K562 (cell line): ENCODE results near the gene FIBIN. TPM values are rescaled to one million over a fixed set of nuclear protein-coding genes. Genes with fewer than 3 reads are reported as not detected.

Source experiments
- ATAC-seq: fragments of 200-7000 bp; cut with Tn5 transposase; 3 replicates; pipeline ENCODE4 v1.9.1; 2020; ENCODE audit warnings: moderate library complexity
- BruUV-seq: library from RNA; stranded (reverse); fragments of 400-500 nt; replicated peaks from 2 replicates; lab custom pipeline; 2021; lab: Mats Ljungman, UMichigan
- CTCF ChIA-PET: fragments of 300-600 bp; formaldehyde crosslinking; extraction: SDS; loops from one replicate; lab custom pipeline; 2021; ENCODE audit warnings: low intra/inter-chr PET ratio; lab: Yijun Ruan, JAX
- POLR2A ChIA-PET: fragments of 300-600, 350-650 bp; sonication (Branson Sonifier 250); formaldehyde crosslinking; extraction: SDS; loops from one replicate; lab custom pipeline; 2021; ENCODE audit warnings: antibody characterized with exemption, inconsistent platforms; lab: Yijun Ruan, JAX
- DNase-seq, 4 experiments: peaks; one replicate each; pipeline versions ENCODE4 v3.0.0 to v3.0.0-alpha.2; 2011 to 2018; ENCODE audit warnings: low spot score in 3 of 4, mixed read lengths in 3 of 4; ENCODE audit errors: extremely low read depth in 1 of 4
- FAIRE-seq: peaks from 2 replicates; lab custom pipeline; 2011; peaks lifted over from hg19 to GRCh38; lab: Jason Lieb, UNC
- H2AFZ ChIP-seq: 2 replicates; pipeline ENCODE4 v1.6.0; 2011; ENCODE audit warnings: low read depth, low read length, control low read depth, inconsistent platforms
- H3K27ac ChIP-seq: fragments of 200-600 bp; 3 replicates; pipeline ENCODE4 v1.8.0; 2011; ENCODE audit warnings: low read depth, mild to moderate bottlenecking, control low read depth, inconsistent platforms, low read length, moderate library complexity, mixed read lengths; ENCODE audit errors: extremely low read depth
- H3K27me3 ChIP-seq, 2 experiments: fragments of 300-600 bp in 1 of 2; 2 replicates in 1 of 2; 3 replicates in 1 of 2; pipeline versions ENCODE4 v1.6.0 to v1.8.0; 2011; ENCODE audit warnings: inconsistent platforms in 2 of 2, low read length in 2 of 2, mild to moderate bottlenecking in 1 of 2, mixed read lengths in 1 of 2, moderate library complexity in 1 of 2; ENCODE audit not compliant: control insufficient read depth in 2 of 2, insufficient read depth in 2 of 2
- H3K36me3 ChIP-seq: fragments of 300-600 bp; 3 replicates; pipeline ENCODE4 v1.8.0; 2011; ENCODE audit warnings: mild to moderate bottlenecking, low read length, inconsistent platforms; ENCODE audit not compliant: control insufficient read depth, insufficient read depth
- H3K4me1 ChIP-seq, 2 experiments: fragments of 200-600 bp in 1 of 2; replicated peaks in 1 of 2; 2 replicates in 1 of 2; 3 replicates in 1 of 2; pipeline versions ENCODE4 v1.5.1 to v1.8.0; 2011; ENCODE audit warnings: inconsistent platforms in 2 of 2, low read length in 2 of 2, mild to moderate bottlenecking in 1 of 2, mixed read lengths in 1 of 2, moderate library complexity in 1 of 2; ENCODE audit not compliant: control insufficient read depth in 2 of 2, insufficient read depth in 2 of 2
- H3K4me2 ChIP-seq: 2 replicates; pipeline ENCODE4 v1.6.1; 2011; ENCODE audit warnings: low read length, control low read depth, inconsistent platforms, mixed read lengths; ENCODE audit not compliant: insufficient read depth
- H3K4me3 ChIP-seq: fragments of 200-600 bp; sonication (generic), shearing (Covaris generic); 2 replicates; pipeline ENCODE4 v1.5.1; 2016; ENCODE audit warnings: control low read depth, inconsistent platforms
- H3K79me2 ChIP-seq: fragments of 200-600 bp; 3 replicates; pipeline ENCODE4 v1.8.0; 2011; ENCODE audit warnings: low read length, inconsistent platforms; ENCODE audit not compliant: control insufficient read depth, insufficient read depth
- H3K9ac ChIP-seq, 2 experiments: 2 replicates each; pipeline versions ENCODE4 v1.6.0 to v1.6.1; 2011; ENCODE audit warnings: low read depth in 2 of 2, low read length in 2 of 2, control low read depth in 1 of 2, inconsistent platforms in 1 of 2, mild to moderate bottlenecking in 1 of 2, mixed read lengths in 1 of 2; ENCODE audit not compliant: insufficient read depth in 1 of 2
- H3K9me1 ChIP-seq: one replicate; pipeline ENCODE4 v1.6.0; 2011; ENCODE audit warnings: inconsistent platforms, mild to moderate bottlenecking, low read length, moderate library complexity; ENCODE audit not compliant: control insufficient read depth, insufficient read depth
- H3K9me3 ChIP-seq: replicated peaks from 2 replicates; pipeline ENCODE4 v1.5.1; 2011; ENCODE audit warnings: low read depth, low read length, inconsistent platforms; ENCODE audit not compliant: control insufficient read depth, insufficient read depth
- H4K20me1 ChIP-seq: replicated peaks from 2 replicates; pipeline ENCODE4 v1.6.1; 2011; ENCODE audit warnings: low read length, inconsistent platforms, mixed read lengths; ENCODE audit not compliant: control insufficient read depth, insufficient read depth
- EHMT2 ChIP-seq: fragments of 450-650 bp; IDR thresholded peaks from 2 replicates; pipeline ENCODE4 v1.6.1; 2018; ENCODE audit warnings: antibody characterized with exemption
- EP300 ChIP-seq: IDR thresholded peaks from 2 replicates; pipeline ENCODE4 v1.6.1; 2012; ENCODE audit warnings: low read length, improper control_type of control experiment
- HIVEP1 ChIP-seq: fragments of 250-450 bp; sonication (Bioruptor Pico); IDR thresholded peaks from 2 replicates; pipeline ENCODE4 v1.4.0; 2020; ENCODE audit warnings: mild to moderate bottlenecking
- NCOA4 ChIP-seq: fragments of 450-650 bp; IDR thresholded peaks from 2 replicates; pipeline ENCODE4 v1.6.1; 2018; ENCODE audit warnings: mild to moderate bottlenecking; ENCODE audit not compliant: partially characterized antibody
- PHF20 ChIP-seq: fragments of 450-650 bp; IDR thresholded peaks from 2 replicates; pipeline ENCODE4 v1.6.1; 2018; ENCODE audit not compliant: partially characterized antibody
- RAD21 ChIP-seq, 2 experiments: fragments of 250-450 bp in 1 of 2; fragments of 450-650 bp in 1 of 2; sonication (Bioruptor Pico) in 1 of 2; formaldehyde crosslinking in 1 of 2; IDR thresholded peaks in 1 of 2; conservative IDR thresholded peaks in 1 of 2; 2 replicates each; pipeline versions ENCODE4 v1.4.0 to v1.8.0; 2020 to 2022; ENCODE audit warnings: mild to moderate bottlenecking in 2 of 2, moderate library complexity in 1 of 2
- RBM17 ChIP-seq: fragments of 200-400 bp; formaldehyde crosslinking; IDR thresholded peaks from 2 replicates; pipeline ENCODE4 v1.6.1; 2017; ENCODE audit warnings: low read depth, mild to moderate bottlenecking, low read length, borderline replicate concordance
- SIRT6 ChIP-seq: IDR thresholded peaks from one replicate; pipeline ENCODE4 v1.6.1; 2012; ENCODE audit warnings: low read depth, mild to moderate bottlenecking, control low read depth, inconsistent platforms, low read length, moderate library complexity
- SMAD3 ChIP-seq: fragments of 450-650 bp; formaldehyde crosslinking; conservative IDR thresholded peaks from 2 replicates; pipeline ENCODE4 v1.4.0; 2020; ENCODE audit warnings: mild to moderate bottlenecking
- SRSF7 ChIP-seq: fragments of 200-400 bp; formaldehyde crosslinking; optimal IDR thresholded peaks from 2 replicates; pipeline ENCODE3; 2017; ENCODE audit warnings: mild to moderate bottlenecking, low read depth, low read length
- SRSF9 ChIP-seq: fragments of 200-400 bp; formaldehyde crosslinking; IDR thresholded peaks from 2 replicates; pipeline ENCODE4 v1.6.1; 2017; ENCODE audit warnings: low read depth, low read length, borderline replicate concordance
- ZKSCAN8 ChIP-seq: fragments of 200-800 bp; sonication (Bioruptor generic); IDR thresholded peaks from 2 replicates; pipeline ENCODE4 v1.6.1; 2016; ENCODE audit warnings: missing genetic modification characterization, missing compliant biosample characterization
- ZNF124 ChIP-seq: sonication (generic); formaldehyde crosslinking; IDR thresholded peaks from 2 replicates; pipeline ENCODE4 v1.8.1; 2022; ENCODE audit warnings: missing genetic modification reagents
- ZNF239 ChIP-seq: fragments of 250-450 bp; sonication (Bioruptor Pico); IDR thresholded peaks from 2 replicates; pipeline ENCODE4 v1.4.0; 2020; ENCODE audit warnings: mild to moderate bottlenecking
- ZNF586 ChIP-seq: fragments of 450-650 bp; formaldehyde crosslinking; conservative IDR thresholded peaks from 2 replicates; pipeline ENCODE4 v1.4.0; 2020; ENCODE audit warnings: mild to moderate bottlenecking, moderate library complexity
- ZNF699 ChIP-seq: fragments of 250-450 bp; sonication (Bioruptor Pico); IDR thresholded peaks from 2 replicates; pipeline ENCODE4 v1.8.0; 2021; ENCODE audit warnings: mild to moderate bottlenecking, moderate library complexity; ENCODE audit not compliant: insufficient replicate concordance
- ZNF77 ChIP-seq: fragments of 250-450 bp; sonication (Bioruptor Pico); IDR thresholded peaks from 2 replicates; pipeline ENCODE4 v1.5.0; 2020
- WGBS: fragments of 100-300 bp; shearing (Covaris generic); methylation state at CpG from one replicate; pipeline ENCODE4 v1.1.6; 2016; ENCODE audit warnings: low coverage, mixed read lengths; ENCODE audit not compliant: insufficient coverage; ENCODE audit errors: missing lambda C conversion rate; 5-methylcytosine and 5-hydroxymethylcytosine counted together
- in situ Hi-C: fragments of 300-500 bp; cut with MboI; formaldehyde crosslinking; loops from 4 replicates; pipeline ENCODE4 v1.15.0; 2018; ENCODE audit warnings: inconsistent platforms, mixed read lengths
- intact Hi-C: fragments of 100-400 bp; cut with micrococcal nuclease; formaldehyde crosslinking; loops from 2 replicates; pipeline ENCODE4 v1.14.2; 2022
- polyA plus RNA-seq, 8 experiments: library from polyadenylated mRNA; depleted of rRNA in 4 of 8; stranded (reverse) in 5 of 8; unstranded in 3 of 8; fragments of >200 nt; fragmentation: Nextera tagmentation in 2 of 8; fragmentation: Illumina TruSeq in 1 of 8; extraction: Ambion mirVana in 2 of 8; extraction: Trizol in 1 of 8; gene quantifications; 2 replicates each; pipeline versions ENCODE4 v1.2.1 to v1.2.3, GENCODE V29; 2011 to 2014; ENCODE audit warnings: inconsistent platforms in 1 of 8, missing spikeins in 1 of 8
- total RNA-seq, 7 experiments: library from RNA; depleted of rRNA in 6 of 7; stranded (reverse); fragments of >200 nt in 6 of 7; fragmentation: Illumina TruSeq in 2 of 7; extraction: Trizol in 2 of 7; gene quantifications; 2 replicates each; pipeline versions ENCODE4 v1.2.1 to v1.2.3, GENCODE V29; 2011 to 2021; ENCODE audit warnings: low replicate concordance in 1 of 7
- TF ChIP-seq, protein P1 (sequence below): sonication (generic); formaldehyde crosslinking; IDR thresholded peaks from 2 replicates; pipeline ENCODE4 v1.8.0; 2022; ENCODE audit warnings: mild to moderate bottlenecking, missing genetic modification reagents
- TF ChIP-seq, protein P2 (sequence below), 2 experiments: fragments of 450-650 bp; IDR thresholded peaks; 2 replicates each; pipeline ENCODE4 v1.6.1; 2016
- TF ChIP-seq, protein P3 (sequence below): sonication (generic); formaldehyde crosslinking; IDR thresholded peaks from 2 replicates; pipeline ENCODE4 v1.8.0; 2022; ENCODE audit warnings: mild to moderate bottlenecking, missing genetic modification reagents, borderline replicate concordance

The FIBIN gene
- total and polyA plus RNA-seq, 9 of the 15 experiments (the other 6 are each of a cell fraction or from before 2014, with no cell fraction given) = not detected

DNA sequence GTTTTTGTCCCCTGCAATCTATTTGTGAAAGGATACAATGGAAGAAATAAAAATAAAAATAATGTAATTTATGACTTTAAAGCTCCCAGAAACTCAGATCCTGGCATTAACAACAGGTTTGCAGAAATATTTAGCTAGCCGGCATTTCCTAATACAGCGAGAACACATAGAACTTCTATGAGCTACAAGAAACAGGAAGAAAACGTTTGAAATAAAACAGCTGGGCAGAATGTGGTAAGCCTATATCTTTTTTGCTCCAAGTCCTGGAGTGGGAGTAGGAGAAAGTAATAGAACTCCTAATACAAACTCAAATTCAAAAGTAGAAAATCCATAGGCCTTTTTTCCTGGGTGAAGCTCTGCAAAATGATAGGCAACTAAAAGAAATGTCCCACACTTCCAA lies 29.6 kb upstream of the FIBIN start:
- no TSS peak for BruUV-seq
- ATAC-seq = no peak
- POLR2A ChIA-PET = no interaction called here

More for the DNA sequence above, 29.6 kb upstream of the FIBIN start:
- Histone ChIP-seq H3K9me3 (no peaks in the 10 kb centered on the region), H2AFZ (no peak overlapping the region), H4K20me1 (no peaks in the 10 kb centered on the region), H3K36me3 (no peaks in the 10 kb centered on the region), H3K9ac (no peak overlapping the region), H3K27ac (no peak overlapping the region), H3K4me3 (peak overlapping the region; percentile 3; the same call in 1 of the 2 replicates), H3K4me2 (no peak overlapping the region), H3K79me2 (no peaks in the 10 kb centered on the region), H3K27me3 (no peaks in the 10 kb centered on the region), H3K9me1 (no peaks in the 10 kb centered on the region), H3K4me1 (no peaks in the 10 kb centered on the region)
- WGBS = 0% methylated on average over 3 of the region's 3 CpGs
- TF ChIP-seq SMAD3 (CRISPR knock-in tag) (no peak), RBM17 (no peak), ZNF586 (CRISPR knock-in tag) (no peak), PHF20 (no peak), ZNF239 (no peak), NCOA4 (no peak), SRSF7 (no peak), EP300 (no peak), ZNF124 (CRISPR knock-in tag) (no peak), ZNF77 (CRISPR knock-in tag) (no peak), EHMT2 (no peak), ZNF699 (CRISPR knock-in tag) (no peak), SRSF9 (no peak), RAD21 (CRISPR knock-in tag; conservative IDR thresholded peaks at IDR 0.05 in 1 of 2, IDR thresholded peaks at IDR 0.05 in 1 of 2) (no peak), HIVEP1 (CRISPR knock-in tag) (no peak), SIRT6 (no peak), ZKSCAN8 (CRISPR knock-in tag) (no peak)
- TF ChIP-seq, protein P1, sequence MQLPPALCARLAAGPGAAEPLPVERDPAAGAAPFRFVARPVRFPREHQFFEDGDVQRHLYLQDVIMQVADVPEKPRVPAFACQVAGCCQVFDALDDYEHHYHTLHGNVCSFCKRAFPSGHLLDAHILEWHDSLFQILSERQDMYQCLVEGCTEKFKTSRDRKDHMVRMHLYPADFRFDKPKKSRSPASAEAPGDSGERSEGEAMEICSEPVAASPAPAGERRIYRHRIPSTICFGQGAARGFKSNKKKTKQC (CRISPR knock-in tag) = no peak
- TF ChIP-seq, protein P2, sequence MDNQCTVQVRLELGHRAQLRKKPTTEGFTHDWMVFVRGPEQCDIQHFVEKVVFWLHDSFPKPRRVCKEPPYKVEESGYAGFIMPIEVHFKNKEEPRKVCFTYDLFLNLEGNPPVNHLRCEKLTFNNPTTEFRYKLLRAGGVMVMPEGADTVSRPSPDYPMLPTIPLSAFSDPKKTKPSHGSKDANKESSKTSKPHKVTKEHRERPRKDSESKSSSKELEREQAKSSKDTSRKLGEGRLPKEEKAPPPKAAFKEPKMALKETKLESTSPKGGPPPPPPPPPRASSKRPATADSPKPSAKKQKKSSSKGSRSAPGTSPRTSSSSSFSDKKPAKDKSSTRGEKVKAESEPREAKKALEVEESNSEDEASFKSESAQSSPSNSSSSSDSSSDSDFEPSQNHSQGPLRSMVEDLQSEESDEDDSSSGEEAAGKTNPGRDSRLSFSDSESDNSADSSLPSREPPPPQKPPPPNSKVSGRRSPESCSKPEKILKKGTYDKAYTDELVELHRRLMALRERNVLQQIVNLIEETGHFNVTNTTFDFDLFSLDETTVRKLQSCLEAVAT (IDR thresholded peaks at IDR 0.05) = no peak
- TF ChIP-seq, protein P3, sequence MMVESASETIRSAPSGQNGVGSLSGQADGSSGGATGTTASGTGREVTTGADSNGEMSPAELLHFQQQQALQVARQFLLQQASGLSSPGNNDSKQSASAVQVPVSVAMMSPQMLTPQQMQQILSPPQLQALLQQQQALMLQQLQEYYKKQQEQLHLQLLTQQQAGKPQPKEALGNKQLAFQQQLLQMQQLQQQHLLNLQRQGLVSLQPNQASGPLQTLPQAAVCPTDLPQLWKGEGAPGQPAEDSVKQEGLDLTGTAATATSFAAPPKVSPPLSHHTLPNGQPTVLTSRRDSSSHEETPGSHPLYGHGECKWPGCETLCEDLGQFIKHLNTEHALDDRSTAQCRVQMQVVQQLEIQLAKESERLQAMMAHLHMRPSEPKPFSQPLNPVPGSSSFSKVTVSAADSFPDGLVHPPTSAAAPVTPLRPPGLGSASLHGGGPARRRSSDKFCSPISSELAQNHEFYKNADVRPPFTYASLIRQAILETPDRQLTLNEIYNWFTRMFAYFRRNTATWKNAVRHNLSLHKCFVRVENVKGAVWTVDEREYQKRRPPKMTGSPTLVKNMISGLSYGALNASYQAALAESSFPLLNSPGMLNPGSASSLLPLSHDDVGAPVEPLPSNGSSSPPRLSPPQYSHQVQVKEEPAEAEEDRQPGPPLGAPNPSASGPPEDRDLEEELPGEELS (CRISPR knock-in tag) = no peak
- FAIRE-seq (no peak), DNase-seq (no peak)
- in situ Hi-C loops (no loop called here), intact Hi-C loops (no loop called here)
- CTCF ChIA-PET = no interaction called here
